Activated T-helper 1 cell treated with Interleukin-2 at 50 U/mL for 16 hours (primary cell): ENCODE data around the gene NRXN2.

Experiments
- DNase-seq: peaks from one replicate; pipeline ENCODE4 v3.0.0-alpha.2; 2020; ENCODE audit warnings: low read depth

The NRXN2 gene

GRCh38 chr11:64698427-64698826 lies 24.6 kb downstream of the NRXN2 start:
- no peak for DNase-seq

GRCh38 chr11:64697663-64698375 lies 25.2 kb downstream of the NRXN2 start:
- no peak for DNase-seq

GRCh38 chr11:64696045-64696444 lies 27.0 kb downstream of the NRXN2 start:
- DNase-seq: no peak

- DNase-seq: no peak
These were observed 27.4 kb downstream of the NRXN2 start for GRCh38 chr11:64695548-64695947.

- DNase-seq: no peak
These were observed 28.1 kb downstream of the NRXN2 start for GRCh38 chr11:64694821-64695365.

- DNase-seq: no peak
These were observed 28.8 kb downstream of the NRXN2 start for GRCh38 chr11:64694026-64694755.

- DNase-seq: no peak
These were observed 30.1 kb downstream of the NRXN2 start for GRCh38 chr11:64692764-64693331.

- no peak for DNase-seq
These were observed 31.5 kb downstream of the NRXN2 start for GRCh38 chr11:64691543-64691942.

GRCh38 chr11:64690235-64690634 lies 32.8 kb downstream of the NRXN2 start:
- no peak for DNase-seq

- peak; percentile 80 for DNase-seq
These were observed 34.4 kb downstream of the NRXN2 start for GRCh38 chr11:64688534-64688982.

- DNase-seq: no peak
These were observed 35.1 kb downstream of the NRXN2 start for GRCh38 chr11:64687643-64688533.

- no peak for DNase-seq
These were observed 35.8 kb downstream of the NRXN2 start for GRCh38 chr11:64687204-64687603.

- no peak for DNase-seq
These were observed 36.4 kb downstream of the NRXN2 start for GRCh38 chr11:64686466-64687170.

- DNase-seq: no peak
These were observed 37.5 kb downstream of the NRXN2 start for GRCh38 chr11:64685536-64685935.

- no peak for DNase-seq
These were observed 38.6 kb downstream of the NRXN2 start for GRCh38 chr11:64684357-64684756.

GRCh38 chr11:64681171-64681570 lies 41.8 kb downstream of the NRXN2 start:
- no peak for DNase-seq

GRCh38 chr11:64679846-64680245 lies 43.2 kb downstream of the NRXN2 start:
- DNase-seq: no peak

- DNase-seq: no peak
These were observed 45.5 kb downstream of the NRXN2 start for GRCh38 chr11:64677441-64678023.

GRCh38 chr11:64676261-64676615 lies 46.8 kb downstream of the NRXN2 start:
- DNase-seq: no peak

- DNase-seq: no peak
These were observed 47.3 kb downstream of the NRXN2 start for GRCh38 chr11:64675450-64676260.
